H4 (cell line): ENCODE measurements around the gene DNAJB7. TPM values are rescaled to one million over a fixed set of nuclear protein-coding genes. Genes with fewer than 3 reads are reported as not detected.
"Not testable (repeated sequence)": the region's sequence is repeated elsewhere in the genome, so short reads cannot be mapped to it uniquely, and the experiment has no call there.

ENCODE experiments used
- DNase-seq: peaks from one replicate; pipeline ENCODE4 v3.0.0-alpha.2; 2015; ENCODE audit warnings: low spot score
- total RNA-seq: library from RNA; depleted of rRNA; stranded (reverse); fragments of >200 nt; shearing (Covaris generic); gene quantifications from 2 replicates; pipeline ENCODE4 v1.2.3, GENCODE V29; 2014; rRNA removed

Gene DNAJB7
- total RNA-seq, 1 experiment from 2014 or later: not detected

DNA sequence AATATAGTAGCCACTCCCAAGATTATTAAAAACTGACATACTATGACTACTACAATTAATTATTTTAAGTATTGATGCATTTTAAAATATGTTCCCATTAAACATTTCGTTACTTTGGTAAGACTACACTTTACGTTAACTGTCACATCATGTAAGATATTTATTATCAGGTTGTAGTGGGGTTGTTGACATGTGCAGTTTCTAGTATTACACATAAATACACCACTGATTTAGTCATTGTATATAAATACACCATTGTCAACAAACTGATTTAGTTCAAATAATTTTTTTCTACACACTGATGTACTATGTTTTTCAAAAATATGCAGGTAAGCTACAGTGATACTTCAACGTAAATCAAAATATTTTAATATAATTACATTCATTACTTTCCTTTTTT, 17.0 kb downstream of the DNAJB7 start:
- no peak for DNase-seq

DNA sequence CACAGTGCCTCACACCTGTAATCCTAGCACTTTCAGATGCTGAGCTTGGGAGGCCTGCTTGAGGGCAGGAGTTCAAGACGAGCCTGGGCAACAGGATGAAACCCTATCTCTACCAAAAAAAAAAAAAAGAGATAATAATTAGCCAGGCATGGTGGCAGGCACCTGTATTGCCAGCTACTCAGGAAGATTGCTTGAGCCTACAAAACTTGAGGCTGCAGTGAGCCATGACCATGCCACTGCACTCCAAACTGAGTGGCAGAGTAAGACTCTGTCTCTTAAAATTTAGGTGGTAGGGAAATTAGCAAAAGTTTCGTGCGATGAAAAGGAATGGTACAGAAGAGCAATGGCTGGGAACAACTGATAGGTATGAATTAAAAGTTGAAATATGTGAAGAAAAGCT, 23.4 kb downstream of the DNAJB7 start:
- DNase-seq: no peak

DNA sequence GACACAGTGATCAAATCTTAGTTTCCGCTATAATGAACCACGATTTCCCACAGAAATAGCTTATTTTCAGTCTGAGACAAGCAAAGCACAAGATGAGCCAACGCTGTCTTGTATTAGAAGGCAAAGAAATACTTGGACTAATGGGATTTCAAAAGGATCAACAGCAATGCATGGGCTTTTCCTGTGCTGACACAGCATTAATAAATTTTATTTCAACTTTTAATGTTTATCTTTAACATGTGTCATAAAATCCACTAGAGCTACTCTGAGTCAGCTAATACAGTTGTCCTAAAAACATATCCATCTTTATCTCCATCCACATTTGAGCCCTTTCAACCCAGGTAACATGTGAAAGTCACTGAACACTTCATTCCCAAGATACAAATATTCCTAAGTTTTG, 27.3 kb downstream of the DNAJB7 start:
- DNase-seq: no peak

DNA sequence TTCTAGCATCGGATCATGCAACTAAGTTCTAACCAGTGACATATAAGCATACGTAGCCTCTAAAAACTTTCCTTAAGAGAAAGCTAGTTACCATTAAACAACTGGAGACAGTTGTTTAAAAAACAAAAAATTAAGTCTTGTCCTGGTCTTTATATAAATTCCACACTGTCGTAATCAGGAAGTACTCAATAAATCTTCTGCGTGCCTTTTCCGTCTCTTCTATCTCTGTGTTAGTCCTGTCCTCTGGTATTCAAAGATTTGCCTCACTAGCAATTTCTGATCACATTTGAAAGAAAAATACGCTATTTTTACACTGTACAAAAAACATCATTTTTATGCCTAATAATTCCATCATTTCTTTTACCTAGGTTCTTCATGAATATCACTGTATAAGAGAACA, 32.8 kb downstream of the DNAJB7 start:
- no peak for DNase-seq

GRCh38 chr22:40826984-40827741, 34.8 kb downstream of the DNAJB7 start:
- no peak for DNase-seq

- not testable (repeated sequence) for DNase-seq
Measured at GRCh38 chr22:40826292-40826691, 35.6 kb downstream of the DNAJB7 start.

DNA sequence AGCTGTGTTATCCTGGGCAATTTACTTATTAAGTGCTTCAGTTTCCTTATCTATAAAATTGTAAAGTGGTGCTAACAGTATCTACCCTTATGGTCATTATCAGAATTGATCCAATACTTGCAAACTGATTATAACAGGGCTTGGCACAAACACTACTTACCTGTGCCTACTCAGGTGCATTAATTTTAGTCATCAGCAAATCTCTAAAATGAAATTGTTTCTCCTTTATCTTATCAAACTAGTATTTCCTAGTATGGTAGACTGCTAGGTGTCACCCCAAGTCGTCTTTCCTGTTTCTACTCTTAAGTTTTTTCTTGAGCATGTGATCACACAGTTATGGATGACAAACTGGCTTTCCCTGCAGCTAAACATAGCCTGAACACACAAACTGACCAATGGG, 38.5 kb downstream of the DNAJB7 start:
- DNase-seq: no peak

DNA sequence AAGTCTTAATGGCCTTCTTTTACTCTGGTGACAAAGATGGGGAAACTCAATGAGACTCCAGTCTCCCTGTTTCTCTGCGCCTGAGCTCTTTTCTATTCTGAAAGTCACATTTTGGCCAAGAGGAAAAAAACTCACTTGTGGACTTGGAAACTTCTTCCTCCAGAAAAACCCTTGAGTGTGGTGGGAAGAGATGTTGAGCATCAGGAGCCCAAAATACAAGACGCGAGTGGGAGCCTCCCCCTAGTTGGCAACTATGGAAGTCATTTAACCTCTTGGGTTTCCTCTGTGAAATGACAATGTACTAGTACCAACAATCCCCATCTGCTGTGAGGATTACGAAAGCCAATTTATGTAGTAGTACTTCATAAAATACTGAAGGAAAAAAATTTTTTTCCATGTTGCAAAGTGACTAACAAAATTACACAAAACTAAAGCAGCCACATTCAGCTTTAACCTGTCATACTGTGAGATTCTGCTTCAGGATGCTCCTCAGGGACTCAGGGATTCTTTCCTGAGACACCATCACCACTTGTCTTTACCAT, 42.2 kb downstream of the DNAJB7 start:
- DNase-seq: peak; percentile 13

GRCh38 chr22:40818747-40819598, 42.9 kb downstream of the DNAJB7 start, which contains the start of gene SLC25A17:
SLC25A17 (minus strand) TSS chr22:40819346; CDS start chr22:40819248, 98 bp downstream.
- DNase-seq: peak; percentile 71

GRCh38 chr22:40818192-40818746, 43.6 kb downstream of the DNAJB7 start:
- DNase-seq: no peak

DNA sequence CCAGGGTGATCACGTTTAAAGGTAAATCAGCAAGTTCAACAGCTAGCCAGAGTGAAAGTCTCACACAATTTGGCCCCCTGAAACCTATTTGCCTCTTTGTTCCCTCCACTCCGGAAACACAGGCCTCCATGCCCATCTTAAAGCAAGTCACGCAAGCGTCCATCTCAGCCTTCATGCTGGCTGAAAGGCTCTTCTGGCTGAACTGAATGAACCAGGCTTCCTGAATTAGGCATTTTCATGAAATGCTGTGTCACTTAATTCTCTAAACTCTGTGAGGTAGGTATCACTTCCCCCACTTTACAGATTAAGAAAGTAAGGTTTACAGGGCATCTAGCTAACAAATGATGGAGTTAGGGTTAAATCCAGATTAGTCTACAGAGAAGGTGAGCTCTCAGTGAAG, 44.2 kb downstream of the DNAJB7 start:
- no peak for DNase-seq

DNA sequence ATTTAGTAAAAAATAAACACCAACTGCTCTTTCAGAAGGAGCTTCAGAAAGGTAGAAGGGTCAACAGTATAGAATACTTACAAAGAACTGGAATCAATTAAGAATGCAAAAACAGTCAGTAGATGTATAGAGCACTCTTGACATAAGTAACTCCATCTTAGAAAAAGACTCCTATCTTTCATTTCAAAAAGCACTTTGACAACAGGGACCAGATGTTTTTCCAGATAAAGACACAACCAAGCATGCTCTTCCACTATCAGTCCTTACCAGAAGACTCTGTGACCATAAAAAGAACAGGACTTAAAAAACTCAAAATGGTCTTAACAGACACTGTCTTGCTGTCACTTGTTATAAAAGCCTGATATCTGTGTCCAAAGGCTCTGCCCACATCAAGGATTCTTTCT, 48.0 kb downstream of the DNAJB7 start:
- no peak for DNase-seq

Other genes starting within 250 kb of the DNAJB7 start
- gene MRTFA, start 225.4 kb downstream of the DNAJB7 start, total RNA-seq: 13.6 and 20.5 TPM in 2 replicates
- not detected in 2 replicates for gene MCHR1, start 182.6 kb downstream of the DNAJB7 start, total RNA-seq
- 46.1 and 47.3 TPM in 2 replicates for gene SLC25A17, start 42.8 kb downstream of the DNAJB7 start, total RNA-seq
- 145 and 175 TPM in 2 replicates for gene ST13, start 5.5 kb downstream of the DNAJB7 start, total RNA-seq
- gene XPNPEP3, start 5.0 kb downstream of the DNAJB7 start, total RNA-seq: 7.9 and 16.7 TPM in 2 replicates
- gene RBX1, start 89.3 kb upstream of the DNAJB7 start, total RNA-seq: 76.0 and 76.7 TPM in 2 replicates
- gene EP300, start 230.5 kb upstream of the DNAJB7 start, total RNA-seq: 27.1 and 30.7 TPM in 2 replicates